TTC549 (cell line): ENCODE measurements around the gene ECT2L.
"Not testable (repeated sequence)": the region's sequence is repeated elsewhere in the genome, so short reads cannot be mapped to it uniquely, and the experiment has no call there.

Source experiments
- FAIRE-seq: peaks from 2 replicates; lab custom pipeline; 2012; peaks lifted over from hg19 to GRCh38; lab: Jason Lieb, UNC

ECT2L gene

DNA sequence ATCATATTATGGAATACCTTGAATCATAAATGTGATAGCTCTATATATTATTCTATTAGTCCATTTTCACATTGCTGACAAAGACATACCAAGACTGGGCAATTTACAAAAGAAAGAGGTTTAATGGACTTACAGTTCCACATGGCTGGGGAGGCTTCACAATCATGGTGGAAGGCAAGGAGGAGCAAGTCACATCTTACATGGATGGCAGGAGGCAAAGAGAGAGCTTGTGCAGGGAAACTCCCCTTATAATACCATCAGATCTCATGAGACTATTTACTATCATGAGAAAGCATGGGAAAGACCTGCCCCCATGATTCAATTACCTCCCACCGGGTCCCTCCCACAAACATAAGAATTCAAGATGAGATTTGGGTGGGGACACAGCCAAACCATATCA lies 141.0 kb downstream of the ECT2L start:
- FAIRE-seq, result not testable (repeated sequence)

- no peak for FAIRE-seq
Observed at GRCh38 chr6:138943089-138943625, 147.3 kb downstream of the ECT2L start.

DNA sequence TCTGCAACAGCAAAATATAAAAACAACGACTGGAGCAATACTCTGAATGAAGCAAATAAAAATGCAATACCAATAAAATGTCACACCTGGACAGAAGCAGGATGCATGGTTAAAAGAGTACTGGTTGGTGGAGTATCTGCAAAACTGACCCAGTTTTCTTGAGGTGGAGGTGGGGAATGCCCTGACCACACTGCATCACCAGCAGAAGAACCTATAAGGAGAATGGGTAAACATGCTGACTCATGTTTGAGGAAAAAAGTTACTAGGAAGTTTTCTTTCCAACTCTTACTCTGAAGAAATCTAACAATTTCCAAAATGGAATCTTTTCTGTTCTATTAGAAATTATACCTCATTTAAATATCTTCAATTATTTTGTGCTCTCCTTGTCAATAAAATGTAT lies 148.5 kb downstream of the ECT2L start:
- FAIRE-seq, result no peak

- FAIRE-seq, result no peak
Observed at GRCh38 chr6:138945354-138945753, 149.5 kb downstream of the ECT2L start.

DNA sequence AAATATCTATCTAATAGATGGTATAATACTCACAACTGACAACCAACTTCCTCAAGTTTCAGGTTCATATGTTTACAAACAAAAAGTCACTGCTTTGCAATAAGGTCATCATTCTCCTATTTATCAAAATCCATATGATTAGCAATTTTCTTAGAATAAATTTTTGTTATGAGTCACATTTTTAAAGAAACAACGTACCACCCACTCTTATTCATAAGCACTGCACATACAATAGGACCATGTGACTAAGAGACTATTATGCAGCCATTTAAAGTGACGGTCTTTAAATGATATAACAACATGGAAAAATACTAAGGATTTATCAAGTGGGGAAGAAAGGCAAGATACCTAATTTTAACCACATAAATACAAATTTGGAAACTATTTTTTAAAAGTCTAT lies 152.1 kb downstream of the ECT2L start:
- no peak for FAIRE-seq

DNA sequence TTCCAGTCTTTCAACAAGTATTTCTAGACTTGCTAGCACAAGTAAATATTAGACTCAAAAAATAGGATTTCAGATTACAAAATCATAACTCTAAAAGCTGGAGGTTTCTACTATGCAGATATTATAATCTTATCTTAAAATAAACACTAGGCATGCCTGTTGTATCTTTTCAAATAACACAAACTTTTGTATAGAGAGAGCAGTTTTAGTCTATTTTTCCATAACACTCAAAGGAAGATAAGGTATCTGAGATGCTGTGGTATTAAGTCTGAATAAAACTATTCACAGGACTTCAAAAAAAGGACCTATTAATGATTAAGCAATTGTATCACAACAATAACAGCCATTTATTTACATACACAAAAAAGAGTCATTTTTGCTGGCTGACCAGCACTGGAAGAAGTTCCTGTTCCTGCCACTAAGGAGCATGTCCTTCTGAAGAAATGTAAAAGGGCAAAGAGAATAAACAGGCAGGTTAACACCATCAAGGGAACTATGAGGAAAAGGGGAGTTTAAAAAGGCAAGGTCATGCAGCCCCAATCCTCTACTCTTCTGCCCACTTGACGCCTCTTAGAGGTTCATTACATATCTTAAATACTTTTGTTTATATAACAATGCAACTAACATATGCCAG lies 152.8 kb downstream of the ECT2L start:
- FAIRE-seq, result no peak

GRCh38 chr6:138953451-138953850 lies 157.6 kb downstream of the ECT2L start:
- no peak for FAIRE-seq
